MM.1S (cell line): Measurements from ENCODE around the gene LMNTD1.
A peak's percentile ranks its signal among the peaks of the same experiment; 100 is the strongest.
"Not testable (repeated sequence)": the region's sequence is repeated elsewhere in the genome, so short reads cannot be mapped to it uniquely, and the experiment has no call there.

Source experiments
- DNase-seq: peaks from one replicate; pipeline ENCODE4 v3.0.0-alpha.2; 2015
- H2AFZ ChIP-seq: fragments of 300-600 bp; sonication (generic); 2 replicates; pipeline ENCODE4 v1.6.0; 2016; ENCODE audit warnings: antibody characterized with exemption, low read length
- H3F3A ChIP-seq: fragments of 300-600 bp; sonication (generic); 2 replicates; pipeline ENCODE4 v1.6.1; 2016; ENCODE audit warnings: mild to moderate bottlenecking, antibody characterized with exemption, low read length, moderate library complexity, mixed read lengths; ENCODE audit not compliant: insufficient read depth
- H3K27ac ChIP-seq: fragments of 300-600 bp; sonication (generic); 2 replicates; pipeline ENCODE4 v1.5.1; 2016; ENCODE audit warnings: mild to moderate bottlenecking, low read length
- H3K27me3 ChIP-seq: fragments of 300-600 bp; sonication (generic); replicated peaks from 2 replicates; pipeline ENCODE4 v1.6.0; 2016; ENCODE audit warnings: low read length; ENCODE audit not compliant: insufficient read depth
- H3K36me3 ChIP-seq: fragments of 300-600 bp; sonication (generic); replicated peaks from 2 replicates; pipeline ENCODE4 v1.6.1; 2016; ENCODE audit warnings: mild to moderate bottlenecking, low read length, mixed read lengths; ENCODE audit not compliant: insufficient read depth
- H3K4me1 ChIP-seq: fragments of 300-600 bp; sonication (generic); 2 replicates; pipeline ENCODE4 v1.6.1; 2016; ENCODE audit warnings: low read length, mixed read lengths
- H3K4me2 ChIP-seq: fragments of 300-600 bp; sonication (generic); 2 replicates; pipeline ENCODE4 v1.6.0; 2016; ENCODE audit warnings: low read depth, low read length
- H3K4me3 ChIP-seq: fragments of 300-600 bp; sonication (generic); 2 replicates; pipeline ENCODE4 v1.5.1; 2016; ENCODE audit warnings: low read length, mixed read lengths
- H3K79me2 ChIP-seq: fragments of 300-600 bp; sonication (generic); 2 replicates; pipeline ENCODE4 v1.6.1; 2016; ENCODE audit warnings: mixed run types, low read length, mixed read lengths
- H3K9ac ChIP-seq: fragments of 300-600 bp; sonication (generic); 2 replicates; pipeline ENCODE4 v1.6.1; 2016; ENCODE audit warnings: low read length, mixed read lengths
- H3K9me2 ChIP-seq: fragments of 300-600 bp; sonication (generic); replicated peaks from 2 replicates; pipeline ENCODE4 v1.6.1; 2016; ENCODE audit warnings: mild to moderate bottlenecking, low read length, mixed read lengths; ENCODE audit not compliant: insufficient read depth
- H3K9me3 ChIP-seq: fragments of 300-600 bp; sonication (generic); replicated peaks from 2 replicates; pipeline ENCODE4 v1.6.1; 2016; ENCODE audit warnings: mild to moderate bottlenecking, low read length, mixed read lengths; ENCODE audit not compliant: insufficient read depth
- H4K20me1 ChIP-seq: fragments of 300-600 bp; sonication (generic); 2 replicates; pipeline ENCODE4 v1.6.1; 2016; ENCODE audit warnings: mild to moderate bottlenecking, low read length, moderate library complexity, mixed read lengths; ENCODE audit not compliant: insufficient read depth
- EZH2 ChIP-seq: fragments of 300-600 bp; sonication (generic); optimal IDR thresholded peaks from 2 replicates; pipeline ENCODE3; 2017; ENCODE audit warnings: low read depth, mild to moderate bottlenecking, antibody characterized with exemption, low read length, mixed read lengths
- EZH2phosphoT487 ChIP-seq: fragments of 300-600 bp; sonication (generic); IDR thresholded peaks from 2 replicates; pipeline ENCODE4 v1.6.1; 2018; ENCODE audit warnings: antibody characterized with exemption, low read length
- TF ChIP-seq, protein P1 (sequence below): fragments of 300-600 bp; sonication (generic); IDR thresholded peaks from 2 replicates; pipeline ENCODE4 v1.5.1; 2016; ENCODE audit warnings: antibody characterized with exemption, low read length, mixed read lengths

LMNTD1 gene, protein sequence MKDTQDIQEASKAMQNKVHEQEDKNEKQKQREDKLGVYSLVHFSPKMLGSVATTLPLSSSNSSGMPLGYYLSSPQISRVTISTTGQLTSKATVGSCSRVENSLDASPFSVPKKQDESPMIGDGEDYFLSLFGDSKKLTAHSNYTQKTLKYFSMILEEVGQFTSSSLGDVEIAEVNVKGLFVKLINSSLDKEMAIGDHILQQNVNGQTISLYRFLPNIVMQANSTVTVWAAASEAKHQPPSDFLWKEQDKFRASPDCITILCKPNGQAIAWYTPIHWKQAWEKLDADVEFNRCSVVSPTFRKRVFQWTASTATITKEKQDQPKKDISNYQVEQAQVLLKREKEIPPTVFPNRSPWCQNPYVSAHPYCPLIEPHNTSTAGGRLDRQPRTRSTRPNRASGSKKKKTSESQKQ

DNA sequence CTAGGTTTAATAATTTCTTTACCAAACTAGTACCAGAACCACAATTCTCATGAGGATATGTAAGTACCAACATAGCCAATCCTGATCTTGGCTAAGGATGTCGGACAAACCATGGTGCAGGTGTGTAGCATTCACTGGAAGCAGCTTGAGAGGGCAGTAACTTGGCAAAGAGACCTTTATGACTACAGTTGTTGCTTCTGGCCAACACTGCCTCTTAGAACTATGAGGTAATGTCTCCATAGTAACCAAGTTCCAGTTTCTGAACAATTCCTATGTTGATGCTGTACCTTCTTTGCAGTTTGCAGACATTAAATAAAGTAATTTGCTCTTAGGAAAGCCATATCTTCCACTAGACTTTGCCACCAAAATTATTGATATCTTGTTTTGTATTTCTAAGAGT, at the start of gene LMNTD1:
Gene LMNTD1, minus strand, starts transcription at position 186 of the 400 bp plus-strand sequence. CDS start 324 bp downstream, outside the sequence.
- Histone ChIP-seq H2AFZ (no peak within 1 kb of the TSS), H3K36me3 (no peaks in the 10 kb centered on the region), H3K4me1 (no peaks in the 10 kb centered on the region), H3K9me2 (no peaks in the 10 kb centered on the region), H3K4me2 (no peak within 1 kb of the TSS), H3F3A (no peaks in the 10 kb centered on the region), H3K27me3 (no peaks in the 10 kb centered on the region), H3K9me3 (no peaks in the 10 kb centered on the region), H3K27ac (no peak within 1 kb of the TSS), H3K4me3 (no peak within 1 kb of the TSS), H3K79me2 (no peaks in the 10 kb centered on the region), H4K20me1 (no peaks in the 10 kb centered on the region), H3K9ac (no peak within 1 kb of the TSS)
- TF ChIP-seq, protein P1, sequence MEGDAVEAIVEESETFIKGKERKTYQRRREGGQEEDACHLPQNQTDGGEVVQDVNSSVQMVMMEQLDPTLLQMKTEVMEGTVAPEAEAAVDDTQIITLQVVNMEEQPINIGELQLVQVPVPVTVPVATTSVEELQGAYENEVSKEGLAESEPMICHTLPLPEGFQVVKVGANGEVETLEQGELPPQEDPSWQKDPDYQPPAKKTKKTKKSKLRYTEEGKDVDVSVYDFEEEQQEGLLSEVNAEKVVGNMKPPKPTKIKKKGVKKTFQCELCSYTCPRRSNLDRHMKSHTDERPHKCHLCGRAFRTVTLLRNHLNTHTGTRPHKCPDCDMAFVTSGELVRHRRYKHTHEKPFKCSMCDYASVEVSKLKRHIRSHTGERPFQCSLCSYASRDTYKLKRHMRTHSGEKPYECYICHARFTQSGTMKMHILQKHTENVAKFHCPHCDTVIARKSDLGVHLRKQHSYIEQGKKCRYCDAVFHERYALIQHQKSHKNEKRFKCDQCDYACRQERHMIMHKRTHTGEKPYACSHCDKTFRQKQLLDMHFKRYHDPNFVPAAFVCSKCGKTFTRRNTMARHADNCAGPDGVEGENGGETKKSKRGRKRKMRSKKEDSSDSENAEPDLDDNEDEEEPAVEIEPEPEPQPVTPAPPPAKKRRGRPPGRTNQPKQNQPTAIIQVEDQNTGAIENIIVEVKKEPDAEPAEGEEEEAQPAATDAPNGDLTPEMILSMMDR = no peak
- TF ChIP-seq EZH2 (no peak), EZH2phosphoT487 (no peak)
- DNase-seq = no peak

DNA sequence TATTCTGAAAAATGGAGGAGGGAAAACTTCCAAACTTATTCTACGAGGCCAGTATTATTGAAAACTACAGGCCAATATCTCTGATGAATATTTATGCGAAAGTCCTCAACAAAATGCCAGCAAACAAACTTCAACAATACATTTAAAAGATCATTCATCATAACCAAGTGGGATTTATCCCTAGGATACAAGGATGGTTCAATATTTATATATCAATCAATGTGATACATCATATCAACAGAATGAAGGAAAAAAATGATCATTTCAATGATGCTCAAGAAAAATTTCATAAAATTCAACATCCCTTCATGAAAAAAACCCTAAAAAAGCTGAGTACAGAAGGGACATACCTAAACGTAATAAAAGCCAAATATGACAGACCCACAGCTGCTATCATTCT, 45.9 kb upstream of the LMNTD1 start:
- no peaks in the 10 kb centered on the region for H3K9me3 ChIP-seq
- H3K79me2 ChIP-seq = no peaks in the 10 kb centered on the region
- no peaks in the 10 kb centered on the region for H3F3A ChIP-seq
- no peak for TF ChIP-seq EZH2phosphoT487
- no peak for TF ChIP-seq EZH2
- TF ChIP-seq, protein P1 = no peak
- H4K20me1 ChIP-seq = no peaks in the 10 kb centered on the region
- H3K9me2 ChIP-seq = no peaks in the 10 kb centered on the region
- no peak overlapping the region for H3K27ac ChIP-seq
- DNase-seq = no peak
- no peak overlapping the region for H2AFZ ChIP-seq
- no peaks in the 10 kb centered on the region for H3K4me1 ChIP-seq
- no peak overlapping the region for H3K9ac ChIP-seq
- H3K36me3 ChIP-seq = no peaks in the 10 kb centered on the region
- H3K27me3 ChIP-seq = no peaks in the 10 kb centered on the region
- no peak overlapping the region for H3K4me2 ChIP-seq
- no peak overlapping the region for H3K4me3 ChIP-seq

DNA sequence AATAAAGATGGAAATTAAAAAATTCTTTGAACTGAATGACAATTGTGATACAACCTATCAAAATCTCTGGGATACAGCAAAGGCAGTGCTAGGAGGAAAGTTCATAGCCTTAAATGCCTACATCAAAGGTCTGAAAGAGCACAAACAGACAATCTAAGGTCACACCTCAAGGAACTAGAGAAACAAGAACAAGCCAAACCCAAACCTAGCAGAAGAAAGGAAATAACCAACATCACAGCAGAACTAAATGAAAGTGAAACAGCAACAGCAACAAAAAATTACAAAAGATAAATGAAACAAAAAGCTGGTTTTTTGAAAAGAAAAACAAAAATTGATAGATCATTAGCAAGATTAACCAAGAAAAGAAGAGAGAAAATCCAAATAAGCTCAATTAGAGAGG, 42.4 kb upstream of the LMNTD1 start:
- peak overlapping the region; percentile 55; the same call in 1 of the 2 replicates for H2AFZ ChIP-seq

DNA sequence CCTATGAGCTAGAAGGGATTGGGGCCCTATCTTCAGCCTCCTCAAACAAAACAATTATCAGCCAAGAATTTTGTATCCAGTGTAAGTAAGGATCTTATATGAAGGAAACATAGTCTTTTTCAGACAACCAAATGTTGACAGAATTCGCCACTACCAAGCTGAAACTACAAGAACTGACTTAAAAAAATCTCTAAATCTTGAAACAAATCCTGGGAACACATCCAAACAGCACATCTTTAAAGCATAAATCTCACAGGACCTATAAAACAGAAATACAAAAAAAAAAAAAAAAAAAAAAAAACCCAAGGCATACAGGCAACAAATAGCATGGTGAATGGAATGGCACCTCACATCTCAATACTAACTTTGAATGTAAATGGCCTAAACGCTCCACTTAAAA, 41.3 kb upstream of the LMNTD1 start:
- H3K4me2 ChIP-seq = no peak overlapping the region
- H4K20me1 ChIP-seq = no peaks in the 10 kb centered on the region
- DNase-seq = no peak
- no peaks in the 10 kb centered on the region for H3K79me2 ChIP-seq
- H3K9me3 ChIP-seq = no peaks in the 10 kb centered on the region
- no peaks in the 10 kb centered on the region for H3K27me3 ChIP-seq
- H3K9me2 ChIP-seq = no peaks in the 10 kb centered on the region
- H3K27ac ChIP-seq = no peak overlapping the region
- H3F3A ChIP-seq = no peaks in the 10 kb centered on the region
- no peak overlapping the region for H2AFZ ChIP-seq
- TF ChIP-seq EZH2phosphoT487 = no peak
- no peak for TF ChIP-seq EZH2
- TF ChIP-seq, protein P1 = no peak
- H3K9ac ChIP-seq = no peak overlapping the region
- no peaks in the 10 kb centered on the region for H3K4me1 ChIP-seq
- no peak overlapping the region for H3K4me3 ChIP-seq
- H3K36me3 ChIP-seq = no peaks in the 10 kb centered on the region

More for the DNA sequence above, 42.4 kb upstream of the LMNTD1 start:
- DNase-seq = peak; percentile 55
- H3K79me2 ChIP-seq, H3K9ac ChIP-seq, H3K9me2 ChIP-seq, H4K20me1 ChIP-seq, H3K4me1 ChIP-seq, H3K27ac ChIP-seq, H3K36me3 ChIP-seq, H3K27me3 ChIP-seq, H3K9me3 ChIP-seq, H3K4me3 ChIP-seq, H3F3A ChIP-seq: not testable (repeated sequence)
- peak overlapping the region; percentile 30; the same call in 1 of the 2 replicates for H3K4me2 ChIP-seq
